AG09309 (cell line): ENCODE data around the gene SLC29A4.

ENCODE experiments used
- DNase-seq: peaks from one replicate; pipeline ENCODE4 v3.0.0-alpha.2; 2010; ENCODE audit warnings: low read depth
- H3K4me3 ChIP-seq: 2 replicates; pipeline ENCODE4 v1.5.1; 2011; ENCODE audit warnings: mild to moderate bottlenecking, low read depth, low read length, moderate library complexity; ENCODE audit not compliant: control insufficient read depth
- CTCF ChIP-seq: IDR thresholded peaks from 2 replicates; pipeline ENCODE4 v1.5.1; 2011; ENCODE audit warnings: mild to moderate bottlenecking, low read depth, low read length, inconsistent platforms; ENCODE audit not compliant: insufficient read depth, control insufficient read depth; ENCODE audit errors: missing control alignments

The SLC29A4 gene

GRCh38 chr7:5294169-5294987, 11.6 kb downstream of the SLC29A4 start:
- no peak for TF ChIP-seq CTCF
- no peak overlapping the region for H3K4me3 ChIP-seq
- DNase-seq: no peak

GRCh38 chr7:5295039-5296014, 12.6 kb downstream of the SLC29A4 start:
- H3K4me3 ChIP-seq: no peak overlapping the region
- TF ChIP-seq CTCF: no peak

GRCh38 chr7:5296015-5296610, 13.4 kb downstream of the SLC29A4 start:
- no peak for TF ChIP-seq CTCF
- H3K4me3 ChIP-seq: no peak overlapping the region
- DNase-seq: no peak

More at GRCh38 chr7:5295039-5296014, 12.6 kb downstream of the SLC29A4 start:
- no peak for DNase-seq

GRCh38 chr7:5296611-5297226, 14.0 kb downstream of the SLC29A4 start:
- DNase-seq: no peak
- no peak overlapping the region for H3K4me3 ChIP-seq
- TF ChIP-seq CTCF: no peak

GRCh38 chr7:5300366-5300765, 17.6 kb downstream of the SLC29A4 start:
- H3K4me3 ChIP-seq: no peak overlapping the region
- no peak for DNase-seq
- no peak for TF ChIP-seq CTCF

- DNase-seq: no peak
- no peak overlapping the region for H3K4me3 ChIP-seq
- no peak for TF ChIP-seq CTCF
Measured at GRCh38 chr7:5302577-5302976, 19.8 kb downstream of the SLC29A4 start.
